ENCODE results near the gene SMG9. TPM values are rescaled to one million over a fixed set of nuclear protein-coding genes. Genes with fewer than 3 reads are reported as not detected.
A peak's percentile ranks its signal among the peaks of the same experiment; 100 is the strongest.

SMG9 gene
- total and polyA plus RNA-seq, 2 donors (not counting 1 experiment from before 2014, with no cell fraction given) = 6.0 to 6.1 TPM

- peak; percentile 53 to 72 for DNase-seq (ENCODE audit: low read depth in 2 of 2)
- no peak overlapping the region for H3K9ac ChIP-seq (ENCODE audit: insufficient read depth, low read length)
- H3K36me3 ChIP-seq (ENCODE audit: control insufficient read depth, insufficient read depth, low read length) = no peaks in the 10 kb centered on the region
- no peak overlapping the region for H3K27ac ChIP-seq (ENCODE audit: insufficient read depth, low read length)
- H3K27me3 ChIP-seq (ENCODE audit: control insufficient read depth, insufficient read depth, low read length) = peaks cover 2% of the 10 kb centered on the region
- peak overlapping the region; percentile 68 for H3K4me2 ChIP-seq (ENCODE audit: extremely low read depth, insufficient read depth, low read length)
- peaks cover 4% of the 10 kb centered on the region for H3K4me1 ChIP-seq (ENCODE audit: control insufficient read depth, extremely low read depth, insufficient read depth, low read length)
- TF ChIP-seq CTCF (conservative IDR thresholded peaks at IDR 0.05 in 1 of 2, IDR thresholded peaks at IDR 0.05 in 1 of 2; ENCODE audit: low read depth in 1 of 2, low read length in 2 of 2) (peak; percentile 41 to 61), EZH2 (IDR thresholded peaks at IDR 0.05; ENCODE audit: low read length, missing control alignments) (no peak)
- peak overlapping the region; percentile 36 for H2AFZ ChIP-seq (ENCODE audit: low read length)
- H3K79me2 ChIP-seq (ENCODE audit: control insufficient read depth, insufficient read depth, low read length) = no peaks in the 10 kb centered on the region
- no peaks in the 10 kb centered on the region for H4K20me1 ChIP-seq (ENCODE audit: control insufficient read depth, extremely low read depth, insufficient read depth, low read length)
- no peaks in the 10 kb centered on the region for H3K9me3 ChIP-seq (ENCODE audit: control insufficient read depth, insufficient read depth, low read depth, low read length)
- peak overlapping the region in 2 of 4 experiments; percentile 27 to 30 for H3K4me3 ChIP-seq (replicated peaks in 1 of 4; ENCODE audit: control extremely low read depth in 1 of 4, insufficient read depth in 1 of 4, low read depth in 3 of 4, low read length in 4 of 4)
Measured at GRCh38 chr19:43774103-43774939, 19.6 kb upstream of the SMG9 start.

GRCh38 chr19:43773725-43774102, 19.0 kb upstream of the SMG9 start:
- H3K9ac ChIP-seq (ENCODE audit: insufficient read depth, low read length) = no peak overlapping the region
- no peak for DNase-seq (ENCODE audit: low read depth in 2 of 2)
- TF ChIP-seq EZH2 (IDR thresholded peaks at IDR 0.05; ENCODE audit: low read length, missing control alignments) = no peak
- TF ChIP-seq CTCF (conservative IDR thresholded peaks at IDR 0.05 in 1 of 2, IDR thresholded peaks at IDR 0.05 in 1 of 2; ENCODE audit: low read depth in 1 of 2, low read length in 2 of 2) = no peak
- no peaks in the 10 kb centered on the region for H3K9me3 ChIP-seq (ENCODE audit: control insufficient read depth, insufficient read depth, low read depth, low read length)
- no peak overlapping the region for H3K27ac ChIP-seq (ENCODE audit: insufficient read depth, low read length)
- H3K4me3 ChIP-seq (replicated peaks in 1 of 4; ENCODE audit: control extremely low read depth in 1 of 4, insufficient read depth in 1 of 4, low read depth in 3 of 4, low read length in 4 of 4) = no peak overlapping the region
- H2AFZ ChIP-seq (ENCODE audit: low read length) = no peak overlapping the region
- H3K27me3 ChIP-seq (ENCODE audit: control insufficient read depth, insufficient read depth, low read length) = peaks cover 2% of the 10 kb centered on the region
- no peaks in the 10 kb centered on the region for H3K36me3 ChIP-seq (ENCODE audit: control insufficient read depth, insufficient read depth, low read length)
- no peaks in the 10 kb centered on the region for H4K20me1 ChIP-seq (ENCODE audit: control insufficient read depth, extremely low read depth, insufficient read depth, low read length)
- no peak overlapping the region for H3K4me2 ChIP-seq (ENCODE audit: extremely low read depth, insufficient read depth, low read length)
- H3K79me2 ChIP-seq (ENCODE audit: control insufficient read depth, insufficient read depth, low read length) = no peaks in the 10 kb centered on the region
- H3K4me1 ChIP-seq (ENCODE audit: control insufficient read depth, extremely low read depth, insufficient read depth, low read length) = peaks cover 4% of the 10 kb centered on the region

GRCh38 chr19:43769256-43769655, 14.5 kb upstream of the SMG9 start:
- no peak for TF ChIP-seq CTCF (conservative IDR thresholded peaks at IDR 0.05 in 1 of 2, IDR thresholded peaks at IDR 0.05 in 1 of 2; ENCODE audit: low read depth in 1 of 2, low read length in 2 of 2)
- TF ChIP-seq EZH2 (IDR thresholded peaks at IDR 0.05; ENCODE audit: low read length, missing control alignments) = no peak
- Histone ChIP-seq H3K27ac (ENCODE audit: insufficient read depth, low read length) (no peak overlapping the region), H3K4me3 (replicated peaks in 1 of 4; ENCODE audit: control extremely low read depth in 1 of 4, insufficient read depth in 1 of 4, low read depth in 3 of 4, low read length in 4 of 4) (no peak overlapping the region), H3K9me3 (ENCODE audit: control insufficient read depth, insufficient read depth, low read depth, low read length) (no peaks in the 10 kb centered on the region), H3K27me3 (ENCODE audit: control insufficient read depth, insufficient read depth, low read length) (peaks cover 2% of the 10 kb centered on the region), H2AFZ (ENCODE audit: low read length) (no peak overlapping the region), H3K79me2 (ENCODE audit: control insufficient read depth, insufficient read depth, low read length) (no peaks in the 10 kb centered on the region), H3K4me2 (ENCODE audit: extremely low read depth, insufficient read depth, low read length) (no peak overlapping the region), H3K9ac (ENCODE audit: insufficient read depth, low read length) (no peak overlapping the region), H3K36me3 (ENCODE audit: control insufficient read depth, insufficient read depth, low read length) (no peaks in the 10 kb centered on the region), H3K4me1 (ENCODE audit: control insufficient read depth, extremely low read depth, insufficient read depth, low read length) (peaks cover 7% of the 10 kb centered on the region), H4K20me1 (ENCODE audit: control insufficient read depth, extremely low read depth, insufficient read depth, low read length) (no peaks in the 10 kb centered on the region)
- no peak for DNase-seq (ENCODE audit: low read depth in 2 of 2)

All from fibroblast of lung (primary cell).